Neuronal stem cell (in vitro differentiated cells): Measurements from ENCODE around the gene ADRA2B.
"Not testable (repeated sequence)": the region's sequence is repeated elsewhere in the genome, so short reads cannot be mapped to it uniquely, and the experiment has no call there.

Experiments used
- DNase-seq: peaks from one replicate; pipeline ENCODE4 v3.0.0-alpha.2; 2013; ENCODE audit warnings: low spot score
- H2AFZ ChIP-seq: one replicate; pipeline ENCODE4 v1.6.1; 2013; ENCODE audit warnings: mild to moderate bottlenecking, low read length, inconsistent platforms
- H2AK5ac ChIP-seq: 2 replicates; pipeline ENCODE4 v1.6.1; 2013; ENCODE audit warnings: low read depth, mild to moderate bottlenecking, inconsistent platforms, low read length, moderate library complexity, mixed read lengths
- H2BK120ac ChIP-seq: 2 replicates; pipeline ENCODE4 v1.6.1; 2013; ENCODE audit warnings: low read depth, mild to moderate bottlenecking, inconsistent platforms, low read length, moderate library complexity, mixed read lengths
- H2BK12ac ChIP-seq: one replicate; pipeline ENCODE4 v1.6.1; 2013; ENCODE audit warnings: low read length, inconsistent platforms
- H2BK15ac ChIP-seq: 2 replicates; pipeline ENCODE4 v1.6.1; 2013; ENCODE audit warnings: mild to moderate bottlenecking, low read length, inconsistent platforms, mixed read lengths
- H2BK5ac ChIP-seq: one replicate; pipeline ENCODE4 v1.6.1; 2013; ENCODE audit warnings: inconsistent platforms, mild to moderate bottlenecking, low read length, moderate library complexity
- H3K14ac ChIP-seq: one replicate; pipeline ENCODE4 v1.6.1; 2013; ENCODE audit warnings: low read length, inconsistent platforms
- H3K18ac ChIP-seq: 2 replicates; pipeline ENCODE4 v1.6.1; 2013; ENCODE audit warnings: low read length, inconsistent platforms
- H3K23ac ChIP-seq: 2 replicates; pipeline ENCODE4 v1.6.1; 2013; ENCODE audit warnings: low read depth, mild to moderate bottlenecking, mixed read lengths, low read length, inconsistent platforms; ENCODE audit not compliant: poor library complexity
- H3K27ac ChIP-seq: replicated peaks from 3 replicates; pipeline ENCODE4 v1.5.1; 2013; ENCODE audit warnings: low read length, inconsistent platforms
- H3K27me3 ChIP-seq, 3 experiments: 2 replicates each; pipeline ENCODE4 v1.6.1; 2013; ENCODE audit warnings: low read length in 3 of 3, mild to moderate bottlenecking in 2 of 3, inconsistent platforms in 1 of 3, low read depth in 1 of 3, mixed read lengths in 1 of 3, moderate library complexity in 1 of 3; ENCODE audit not compliant: control insufficient read depth in 3 of 3, insufficient read depth in 3 of 3
- H3K36me3 ChIP-seq, 2 donors: replicated peaks in 1 of 2; 2 replicates each; pipeline ENCODE4 v1.6.1; 2013; ENCODE audit warnings: low read length in 2 of 2; ENCODE audit not compliant: control insufficient read depth in 2 of 2, insufficient read depth in 2 of 2
- H3K4ac ChIP-seq: 2 replicates; pipeline ENCODE4 v1.6.1; 2013; ENCODE audit warnings: inconsistent platforms, mild to moderate bottlenecking, low read length, moderate library complexity
- H3K4me1 ChIP-seq, 2 donors: 1 replicate in 1 of 2; 2 replicates in 1 of 2; pipeline ENCODE4 v1.6.1; 2013; ENCODE audit warnings: low read length in 2 of 2, low read depth in 1 of 2; ENCODE audit not compliant: control insufficient read depth in 2 of 2, insufficient read depth in 1 of 2
- H3K4me2 ChIP-seq: one replicate; pipeline ENCODE4 v1.6.1; 2013; ENCODE audit warnings: mild to moderate bottlenecking, low read length, inconsistent platforms; ENCODE audit not compliant: insufficient read depth, poor library complexity, severe bottlenecking
- H3K4me3 ChIP-seq, 2 donors: 2 replicates each; pipeline ENCODE4 v1.5.1; 2013; ENCODE audit warnings: low read length in 2 of 2, mild to moderate bottlenecking in 2 of 2, inconsistent platforms in 1 of 2, moderate library complexity in 1 of 2
- H3K79me1 ChIP-seq: one replicate; pipeline ENCODE4 v1.6.1; 2013; ENCODE audit warnings: low read depth, mild to moderate bottlenecking, inconsistent platforms, low read length, moderate library complexity
- H3K9ac ChIP-seq: one replicate; pipeline ENCODE4 v1.6.1; 2013; ENCODE audit warnings: mild to moderate bottlenecking, low read depth, low read length, inconsistent platforms; ENCODE audit not compliant: poor library complexity
- H3K9me3 ChIP-seq, 2 donors: replicated peaks in 1 of 2; 2 replicates each; pipeline versions ENCODE3 to v1.6.1; 2013; ENCODE audit warnings: low read length in 2 of 2, mild to moderate bottlenecking in 2 of 2, inconsistent platforms in 1 of 2, low read depth in 1 of 2, mixed read lengths in 1 of 2, moderate library complexity in 1 of 2; ENCODE audit not compliant: control insufficient read depth in 2 of 2, insufficient read depth in 1 of 2
- H4K8ac ChIP-seq: one replicate; pipeline ENCODE4 v1.6.1; 2013; ENCODE audit warnings: low read depth, mild to moderate bottlenecking, inconsistent platforms, low read length, moderate library complexity
- H4K91ac ChIP-seq: one replicate; pipeline ENCODE4 v1.6.1; 2013; ENCODE audit warnings: low read length, low read depth, mild to moderate bottlenecking, inconsistent platforms; ENCODE audit not compliant: poor library complexity
- WGBS, 2 donors: extraction: QIAGEN DNeasy Blood & Tissue Kit; methylation state at CpG; one replicate each; pipeline ENCODE4 v1.1.7; 2013; ENCODE audit warnings: missing lambda C conversion rate in 2 of 2, mixed read lengths in 1 of 2; ENCODE audit not compliant: insufficient read length in 2 of 2, insufficient replicate concordance in 1 of 2; ENCODE audit errors: extremely low coverage in 2 of 2; 5-methylcytosine and 5-hydroxymethylcytosine counted together

Gene ADRA2B

DNA sequence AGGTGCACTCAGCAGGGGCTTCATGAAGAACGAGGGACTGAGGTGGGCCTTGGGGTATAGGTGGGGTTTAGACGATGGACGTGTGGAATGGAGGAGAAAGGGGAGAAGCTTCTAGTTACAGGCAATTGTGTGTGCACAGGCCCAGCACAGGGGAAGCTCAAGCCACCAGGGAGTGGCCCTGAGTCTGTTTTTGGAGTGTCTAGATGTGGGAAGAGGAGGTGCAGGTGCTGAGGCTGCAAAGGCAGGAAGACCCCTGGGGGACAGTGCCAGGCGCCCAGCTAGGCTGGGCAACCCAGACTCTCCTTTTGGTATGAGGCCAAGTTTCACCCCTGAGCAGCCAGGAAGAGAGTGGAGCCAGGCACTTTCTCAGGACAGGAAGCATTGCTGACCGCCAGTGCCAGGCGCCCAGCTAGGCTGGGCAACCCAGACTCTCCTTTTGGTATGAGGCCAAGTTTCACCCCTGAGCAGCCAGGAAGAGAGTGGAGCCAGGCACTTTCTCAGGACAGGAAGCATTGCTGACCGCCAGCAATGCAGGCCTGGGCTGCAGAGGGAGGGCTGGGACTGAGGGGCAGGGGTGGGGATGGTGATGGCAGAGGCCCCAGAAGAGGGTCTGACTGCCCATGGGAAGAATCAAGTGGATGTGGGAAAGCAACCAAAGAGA is 31.4 kb downstream of the ADRA2B start:
- not testable (repeated sequence) for H2BK5ac ChIP-seq, H3K27ac ChIP-seq, H2AFZ ChIP-seq, H3K4me3 ChIP-seq, H3K9me3 ChIP-seq, H4K91ac ChIP-seq, H3K9ac ChIP-seq, H3K79me1 ChIP-seq, H3K4me2 ChIP-seq, H3K4me1 ChIP-seq, H3K27me3 ChIP-seq, H2BK120ac ChIP-seq, DNase-seq, H3K36me3 ChIP-seq, H2BK15ac ChIP-seq, H2BK12ac ChIP-seq, H3K23ac ChIP-seq
- Histone ChIP-seq H2AK5ac (peak overlapping the region; percentile 61), H3K4ac (peak overlapping the region; percentile 57), H4K8ac (peak overlapping the region; percentile 57), H3K18ac (peak overlapping the region; percentile 62), H3K14ac (peak overlapping the region; percentile 49)
- WGBS, 2 donors: 100% methylated on average over 2 of the region's 7 CpGs; no CpG with 5 or more reads in 1 of the 2 donors

DNA sequence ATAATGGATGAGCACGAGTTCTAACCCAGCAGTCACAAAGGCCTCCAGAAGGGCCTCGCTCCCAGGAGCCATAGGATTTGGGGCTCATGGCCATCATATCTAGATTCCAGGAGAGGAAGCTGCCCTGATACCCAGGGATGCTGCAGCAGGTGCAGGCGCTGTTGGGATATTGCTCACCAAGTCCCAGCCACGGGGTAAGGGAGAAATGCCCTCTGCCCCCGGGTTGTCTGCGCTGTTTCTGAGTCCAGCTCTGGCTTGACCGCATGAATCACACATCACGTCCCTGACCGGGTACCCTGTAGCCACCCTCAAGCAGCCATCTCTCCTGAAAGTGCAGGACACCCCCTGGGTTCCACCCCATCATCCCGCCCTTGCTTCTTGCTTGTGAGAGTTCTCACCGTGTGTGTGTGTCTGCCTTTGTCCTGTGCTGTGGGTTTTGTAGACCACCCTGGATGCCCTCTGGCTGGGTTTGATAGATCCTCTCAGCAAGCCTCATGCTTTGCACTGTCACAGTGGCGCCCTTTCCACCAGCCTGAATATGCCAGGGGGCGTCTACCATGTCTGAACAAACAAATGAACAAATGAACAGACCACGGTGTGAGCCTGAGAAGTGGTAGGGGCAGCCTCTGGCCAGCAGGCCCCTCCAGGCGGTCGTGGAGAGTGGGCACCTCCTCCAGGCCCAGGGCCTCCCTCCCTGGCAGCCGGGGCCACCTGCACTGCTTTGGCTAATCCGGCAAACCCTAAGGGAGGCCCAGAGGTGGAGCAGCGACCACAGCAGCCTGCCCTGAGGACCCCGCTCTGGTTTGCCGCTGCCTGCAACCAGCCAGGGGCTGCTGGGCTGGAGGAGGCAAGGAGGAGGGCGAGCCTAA is 32.1 kb downstream of the ADRA2B start:
- Histone ChIP-seq H3K79me1 (no peaks in the 10 kb centered on the region), H4K91ac (no peak overlapping the region), H3K18ac (peak overlapping the region; percentile 62), H3K27ac (no peak overlapping the region), H3K9ac (peak overlapping the region; percentile 37), H2BK15ac (no peak overlapping the region), H3K4ac (peak overlapping the region; percentile 57), H3K27me3 (peaks cover 0 to 3% (median 0%) of the 10 kb centered on the region in 3 experiments), H3K9me3 (no peaks in the 10 kb centered on the region), H3K4me1 (peaks cover 0 to 3% of the 10 kb centered on the region in 2 donors), H3K36me3 (no peaks in the 10 kb centered on the region), H2AK5ac (peak overlapping the region; percentile 61), H3K4me2 (no peak overlapping the region), H2BK12ac (no peak overlapping the region), H4K8ac (peak overlapping the region; percentile 57), H3K4me3 (no peak overlapping the region), H2BK5ac (no peak overlapping the region), H2BK120ac (no peak overlapping the region), H3K23ac (no peak overlapping the region), H3K14ac (peak overlapping the region; percentile 49), H2AFZ (no peak overlapping the region)
- DNase-seq: no peak
- WGBS, 2 donors: no CpG with 5 or more reads among the region's 22 CpGs

DNA sequence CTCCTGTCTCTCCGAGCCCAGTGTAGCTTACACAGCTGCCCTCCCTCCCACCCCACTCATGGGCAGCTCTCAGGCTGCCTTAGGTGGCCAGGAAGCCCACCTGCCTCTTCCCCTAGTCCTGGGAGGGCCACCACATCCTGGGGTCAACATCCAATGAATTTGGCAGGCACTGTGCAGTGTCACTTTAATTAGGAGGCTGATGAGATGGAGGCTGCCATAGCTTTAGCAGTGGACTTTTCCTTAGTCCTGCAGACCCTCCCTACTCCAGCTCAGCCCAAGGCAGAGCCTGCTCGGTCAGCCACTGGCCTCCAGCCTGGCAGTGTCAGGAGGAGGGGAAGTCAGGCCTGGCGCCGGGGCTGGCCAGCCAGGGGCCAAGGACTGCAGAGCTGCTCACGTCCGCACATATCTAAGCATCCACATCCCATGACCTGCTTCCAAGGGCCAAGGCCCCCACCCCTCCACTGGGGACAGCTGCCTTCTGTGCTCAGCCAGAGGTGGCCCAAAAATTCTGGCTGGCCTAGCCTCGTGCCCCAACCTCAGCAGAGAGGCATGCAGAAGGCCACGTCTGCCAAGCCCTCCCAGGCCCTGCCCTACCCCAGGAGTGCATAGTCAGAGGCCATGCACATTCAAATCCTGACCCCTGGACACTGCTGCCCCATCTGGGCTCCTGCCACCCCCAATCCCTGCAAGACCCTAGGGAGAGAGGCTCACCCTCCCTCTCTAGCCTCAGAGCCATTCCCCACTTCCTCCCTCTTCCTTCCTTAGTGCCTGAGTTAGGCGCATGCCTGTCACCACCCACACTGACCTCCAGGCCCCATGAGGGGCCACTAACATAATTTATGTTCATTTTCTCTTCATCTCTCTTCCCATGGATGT is 33.1 kb downstream of the ADRA2B start:
- Histone ChIP-seq H3K9me3 (no peaks in the 10 kb centered on the region), H2BK12ac (no peak overlapping the region), H4K91ac (no peak overlapping the region), H3K27me3 (peaks cover 0 to 3% (median 0%) of the 10 kb centered on the region in 3 experiments), H3K79me1 (no peaks in the 10 kb centered on the region), H3K4ac (peak overlapping the region; percentile 41), H4K8ac (no peak overlapping the region), H3K27ac (no peak overlapping the region), H3K4me1 (no peaks in the 10 kb centered on the region), H3K36me3 (no peaks in the 10 kb centered on the region), H2BK5ac (no peak overlapping the region), H2BK15ac (peak overlapping the region; percentile 89), H2BK120ac (no peak overlapping the region), H2AFZ (no peak overlapping the region), H3K23ac (peak overlapping the region; percentile 65), H3K9ac (no peak overlapping the region), H2AK5ac (peak overlapping the region; percentile 81), H3K4me3 (no peak overlapping the region), H3K4me2 (no peak overlapping the region), H3K14ac (peak overlapping the region; percentile 38), H3K18ac (peak overlapping the region; percentile 64)
- no peak for DNase-seq
- WGBS, 2 donors: no CpG with 5 or more reads among the region's 9 CpGs
